ENCODE results near the gene MOBP.
"Not testable (repeated sequence)": the region's sequence is repeated elsewhere in the genome, so short reads cannot be mapped to it uniquely, and the experiment has no call there.

MOBP gene

DNA sequence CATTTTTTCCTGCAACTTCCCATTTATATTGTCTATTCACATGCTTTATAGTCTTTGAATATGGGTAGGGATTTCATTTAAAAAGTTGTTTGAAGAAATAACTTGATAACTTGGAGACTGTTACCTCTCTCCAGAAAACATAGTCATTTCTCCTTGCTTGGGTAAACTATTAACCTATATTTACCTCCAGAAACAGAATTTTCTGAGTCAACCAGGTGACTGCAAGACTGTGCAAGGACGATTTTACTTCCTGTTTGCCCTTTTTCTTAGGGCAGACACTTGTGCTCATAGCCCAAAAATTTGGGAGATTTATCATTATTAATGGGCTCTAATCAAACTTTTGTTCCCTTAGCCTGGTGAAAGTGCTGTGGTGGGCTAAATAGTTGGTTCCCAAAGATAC, 14.3 kb upstream of the MOBP start:
- DNase-seq = no peak

DNA sequence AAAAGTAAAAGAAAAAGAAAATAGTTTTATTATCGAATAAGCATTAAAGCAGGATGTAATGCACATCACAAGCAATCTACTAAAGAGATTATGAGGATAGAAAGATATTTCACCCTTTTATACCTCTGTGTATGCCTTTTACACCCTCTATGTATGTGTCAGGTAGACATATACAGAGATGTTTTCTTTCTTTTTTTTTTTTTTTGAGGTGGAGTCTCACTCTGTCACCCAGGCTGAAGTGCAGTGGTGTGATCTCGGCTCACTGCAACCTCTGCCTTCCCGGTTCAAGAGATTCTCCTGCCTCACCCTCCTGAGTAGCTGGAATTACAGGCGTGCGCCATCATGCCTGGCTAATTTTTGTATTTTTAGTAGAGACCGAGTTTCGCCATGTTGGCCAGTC, 13.6 kb upstream of the MOBP start:
- DNase-seq = not testable (repeated sequence)

DNA sequence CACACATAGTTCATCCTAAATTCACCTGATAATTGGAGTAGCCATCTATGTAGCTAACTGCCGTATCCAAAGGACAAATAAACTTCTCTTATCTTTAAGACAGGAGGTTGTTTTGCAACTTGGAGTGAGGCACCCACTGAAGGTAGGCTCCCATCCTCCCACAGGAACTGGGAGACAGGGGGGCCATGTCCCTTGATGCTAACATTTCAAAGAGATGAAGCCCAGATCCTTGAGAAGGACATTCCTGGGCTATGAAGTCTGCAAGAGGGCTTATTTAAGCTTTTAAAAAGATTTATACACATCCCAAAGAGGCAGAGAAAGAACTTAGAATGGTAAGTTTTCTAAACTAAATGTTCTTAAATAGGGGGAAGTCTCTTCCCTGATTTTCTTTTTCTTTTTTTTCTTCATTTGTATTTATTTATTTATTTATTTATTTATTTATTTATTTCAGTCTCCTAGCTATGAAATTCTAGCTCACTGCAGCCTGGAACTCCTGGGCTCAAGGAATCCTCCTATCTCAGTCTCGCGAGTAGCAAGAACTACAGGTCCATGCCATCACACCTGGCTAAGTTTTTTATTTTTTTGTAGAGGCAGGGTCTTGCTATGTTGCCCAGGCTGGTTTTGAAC, 12.8 kb upstream of the MOBP start:
- DNase-seq = no peak

DNA sequence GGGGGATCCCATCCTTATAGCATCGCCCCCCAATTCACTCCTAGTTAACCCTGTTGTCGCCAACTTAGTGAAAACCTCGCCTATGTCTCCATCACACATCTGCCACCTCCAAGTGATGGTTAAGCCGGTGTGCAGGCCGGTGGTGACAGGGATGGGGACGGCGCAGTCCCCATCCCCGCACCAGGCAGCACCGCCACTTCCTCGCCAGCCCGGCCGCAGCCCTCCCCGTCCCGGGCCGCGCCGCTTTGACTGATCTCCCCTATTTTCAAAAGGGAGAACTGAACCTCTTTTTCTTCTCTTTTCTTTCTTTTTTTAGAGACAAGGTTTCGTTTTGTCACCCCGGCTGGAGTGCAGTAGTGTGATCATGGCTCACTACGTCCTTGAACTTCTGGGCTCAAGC, 11.3 kb upstream of the MOBP start:
- no peak for DNase-seq

DNA sequence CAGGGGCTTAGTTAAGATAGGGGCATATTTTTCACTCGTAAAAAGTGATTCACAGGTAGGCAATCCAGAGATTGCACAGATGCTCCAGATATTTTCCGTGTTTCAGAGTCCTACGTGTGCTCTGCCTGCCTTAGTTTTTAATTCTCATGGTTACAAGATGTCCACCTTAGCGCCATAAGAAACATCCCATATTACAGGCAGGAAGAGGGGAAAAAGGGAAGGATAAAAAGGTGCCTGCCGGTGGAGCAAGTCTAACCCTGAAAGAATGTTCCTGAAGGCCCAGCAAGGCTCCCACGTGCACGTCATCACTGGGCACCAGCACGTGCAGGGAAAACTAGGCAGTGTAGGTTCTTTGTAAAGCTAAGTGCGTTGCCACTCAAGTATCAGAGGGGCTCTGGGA, 10.1 kb upstream of the MOBP start:
- DNase-seq = no peak

DNA sequence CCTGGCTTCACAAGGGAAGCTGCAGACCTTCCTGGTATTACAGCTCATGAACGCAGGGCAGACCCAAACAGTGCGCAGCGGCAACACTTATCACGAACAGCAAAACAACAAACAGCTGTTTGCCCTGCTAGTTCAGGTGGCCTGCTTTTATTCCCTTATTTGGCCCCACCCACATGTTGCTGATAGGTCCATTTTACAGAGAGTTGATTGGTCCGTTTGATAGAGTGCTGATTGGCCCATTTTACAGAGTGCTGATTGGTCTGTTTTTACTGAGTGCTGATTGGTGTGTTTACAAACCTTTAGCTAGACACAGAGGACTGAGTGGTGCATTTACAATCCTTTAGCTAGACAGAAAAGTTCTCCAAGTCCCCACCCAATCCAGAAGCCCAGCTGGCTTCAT, 8.9 kb upstream of the MOBP start:
- not testable (repeated sequence) for DNase-seq

DNA sequence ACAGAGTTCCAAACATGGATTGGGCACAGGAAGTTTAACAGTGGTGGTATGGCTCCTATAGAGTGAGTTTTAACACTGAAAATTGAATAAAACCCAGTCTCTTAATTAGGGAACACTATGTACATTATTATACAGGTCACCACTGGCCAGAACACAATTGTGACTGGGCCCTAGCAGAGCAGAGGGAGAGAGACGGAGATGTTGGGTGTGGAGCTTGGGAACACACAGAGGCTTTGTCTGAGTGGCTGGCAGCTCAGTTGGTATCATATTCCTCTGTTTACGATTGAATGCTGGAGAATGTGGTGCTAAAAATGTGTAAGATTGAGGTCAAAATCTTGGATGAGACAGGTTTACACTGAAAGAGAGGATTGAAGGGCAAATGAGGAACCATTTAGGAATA, 6.8 kb upstream of the MOBP start:
- no peak for DNase-seq

DNA sequence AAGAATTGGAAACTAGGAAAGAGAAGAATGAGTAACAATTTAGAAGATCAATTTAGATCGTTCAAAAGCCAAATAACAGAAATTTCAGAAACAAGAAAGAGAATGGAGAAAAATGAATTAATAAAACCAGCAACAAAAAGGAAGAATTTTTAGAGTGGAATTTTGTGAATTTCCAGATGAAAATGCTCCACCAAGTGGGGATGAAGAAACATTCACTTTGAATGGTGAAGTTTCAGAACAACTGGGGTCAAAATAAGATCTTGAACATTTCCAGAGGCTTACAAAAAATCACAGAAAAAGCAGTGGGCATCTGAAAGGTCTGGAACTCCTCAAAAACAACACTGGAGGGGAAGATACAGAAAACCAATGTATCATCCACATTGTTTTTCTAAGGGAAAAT, 4.2 kb upstream of the MOBP start:
- DNase-seq = no peak

DNA sequence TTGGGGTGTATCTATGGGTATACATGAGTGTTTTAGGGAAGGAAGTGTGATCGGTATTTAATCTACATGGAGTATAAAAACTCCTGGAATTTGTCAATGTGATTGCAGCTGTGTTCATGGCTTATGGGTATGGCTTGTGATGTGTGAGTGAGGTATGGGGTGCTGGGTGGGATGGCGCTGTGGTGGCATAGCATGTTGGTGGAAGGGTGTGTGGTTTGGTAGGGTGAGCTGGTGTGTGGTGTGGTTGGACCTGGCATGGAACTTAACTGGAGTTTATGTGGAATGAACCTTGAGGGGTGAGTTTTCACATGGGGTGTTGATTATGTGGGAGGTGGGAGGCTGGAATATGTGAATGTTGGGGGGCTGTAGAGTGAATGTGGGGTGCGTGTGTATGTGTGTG, 492 bp upstream of the MOBP start:
- no peak for DNase-seq

DNA sequence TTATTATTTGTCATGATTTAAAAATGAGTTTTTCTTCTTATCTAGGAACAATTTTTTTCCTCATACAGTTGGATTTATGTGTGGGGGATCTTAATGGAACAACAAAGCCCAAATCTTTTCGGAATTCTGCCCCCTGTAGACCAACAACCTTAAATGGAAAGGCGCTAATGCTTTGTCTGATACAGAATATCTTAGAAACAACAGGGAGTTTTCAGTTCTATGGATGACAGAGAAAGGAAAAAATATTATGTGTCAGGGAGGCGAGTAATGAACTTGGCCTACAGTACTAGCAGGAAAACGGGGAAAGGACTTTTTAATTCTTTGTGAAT, 592 bp downstream of the MOBP start:
- DNase-seq = no peak

DNA sequence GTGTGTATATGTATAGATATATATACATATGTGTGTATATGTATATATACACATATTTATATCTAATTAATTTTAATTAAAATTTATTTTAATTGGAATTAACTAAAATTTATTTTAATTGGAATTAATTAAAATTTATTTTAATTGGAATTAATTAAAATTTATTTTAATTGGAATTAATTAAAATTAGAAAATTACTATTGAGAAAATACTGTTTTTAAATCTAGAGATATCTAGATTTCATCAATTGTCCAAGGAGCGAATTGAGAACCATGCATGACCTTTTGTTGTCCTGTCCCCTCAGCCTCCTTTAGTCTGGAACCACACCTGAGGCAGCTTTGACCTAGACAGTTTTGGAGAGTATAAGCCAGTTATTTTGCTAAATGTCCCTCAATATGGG, 1.8 kb downstream of the MOBP start:
- no peak for DNase-seq

DNA sequence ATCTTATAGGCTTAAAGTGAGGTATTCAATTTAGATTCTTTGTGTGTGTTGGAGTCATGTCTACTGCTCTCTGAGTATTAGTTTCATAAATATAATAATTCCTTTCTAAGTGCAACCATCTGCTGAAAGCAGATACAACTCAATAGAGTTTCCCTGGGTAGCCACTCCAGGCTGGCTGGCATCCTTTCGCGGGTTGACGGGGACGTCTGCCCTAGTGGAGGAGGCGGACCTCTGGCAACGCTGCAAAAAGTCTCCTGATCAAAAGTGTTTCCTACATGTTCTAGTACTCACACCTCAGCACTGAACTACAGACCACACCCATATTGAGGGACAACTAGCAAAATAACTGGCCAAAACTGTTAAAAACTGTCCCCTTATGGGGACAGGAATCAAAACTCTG, 2.5 kb downstream of the MOBP start:
- DNase-seq = no peak

DNA sequence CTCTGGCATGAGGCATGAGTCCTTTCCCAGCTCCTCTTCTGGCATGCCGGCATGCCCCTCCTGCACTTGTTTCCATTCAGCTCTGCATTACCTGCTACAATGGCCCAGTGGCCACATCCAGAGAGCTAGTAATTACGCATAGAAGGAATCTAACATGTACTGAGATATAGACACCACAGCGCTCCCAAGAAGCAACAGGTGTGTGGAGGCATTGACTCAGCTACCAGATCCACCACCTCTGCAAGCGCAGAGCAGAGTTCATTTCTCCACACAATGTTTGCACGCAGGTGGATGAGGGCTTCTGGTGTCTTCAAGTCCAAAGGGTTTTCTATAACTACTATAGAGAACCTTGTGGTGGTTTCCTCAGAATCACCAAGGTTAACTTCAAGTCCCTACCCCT, 4.2 kb downstream of the MOBP start:
- DNase-seq = no peak

DNA sequence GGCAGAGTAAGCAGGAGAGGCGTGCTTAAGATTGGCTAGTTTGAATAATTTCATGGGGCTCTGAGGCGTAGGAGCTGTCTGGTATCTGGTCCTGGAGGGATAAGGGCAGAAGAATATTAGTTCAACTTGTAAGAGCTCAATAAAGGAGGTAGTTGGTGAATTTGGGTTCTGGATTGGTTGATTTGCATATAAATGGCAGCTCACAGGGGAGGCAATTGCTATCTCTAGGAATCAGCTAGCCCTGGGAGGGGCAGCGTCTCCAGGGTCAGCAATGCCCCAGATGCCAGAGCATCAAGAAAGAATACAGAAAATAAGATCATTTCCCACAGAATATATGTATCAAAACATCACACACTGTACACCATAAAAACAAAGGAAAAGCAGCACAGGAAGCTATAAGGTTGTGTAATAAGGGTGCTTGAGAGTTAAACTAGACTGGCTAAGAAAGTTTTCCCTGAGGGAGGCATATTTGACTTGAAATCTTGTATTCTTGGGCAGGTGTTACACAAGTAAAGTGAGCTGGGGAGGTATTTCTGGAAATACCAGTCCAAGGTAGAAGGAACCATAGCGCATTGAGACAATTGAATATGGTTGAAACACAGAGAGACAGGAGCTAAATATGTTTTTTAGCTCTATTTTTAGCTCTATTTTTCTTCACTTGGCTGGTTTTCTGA, 6.1 kb downstream of the MOBP start:
- no peak for DNase-seq

DNA sequence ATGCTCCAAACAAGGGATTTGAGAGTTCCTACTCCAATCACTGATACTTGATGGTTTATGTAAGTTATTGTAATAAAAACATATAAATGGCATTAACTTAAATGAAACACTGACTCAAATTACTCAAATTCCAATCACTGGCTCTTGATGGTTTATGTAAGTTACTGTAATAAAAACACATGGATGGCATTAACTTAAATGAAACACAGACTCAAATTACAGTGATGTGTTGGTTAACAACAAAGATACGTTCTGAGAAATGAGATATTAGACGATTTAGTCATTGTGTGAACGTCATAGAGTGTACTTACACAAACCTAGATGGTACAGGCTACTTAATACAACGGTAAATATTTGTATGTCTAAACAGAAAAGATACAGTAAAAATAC, 6.6 kb downstream of the MOBP start:
- DNase-seq = no peak

DNA sequence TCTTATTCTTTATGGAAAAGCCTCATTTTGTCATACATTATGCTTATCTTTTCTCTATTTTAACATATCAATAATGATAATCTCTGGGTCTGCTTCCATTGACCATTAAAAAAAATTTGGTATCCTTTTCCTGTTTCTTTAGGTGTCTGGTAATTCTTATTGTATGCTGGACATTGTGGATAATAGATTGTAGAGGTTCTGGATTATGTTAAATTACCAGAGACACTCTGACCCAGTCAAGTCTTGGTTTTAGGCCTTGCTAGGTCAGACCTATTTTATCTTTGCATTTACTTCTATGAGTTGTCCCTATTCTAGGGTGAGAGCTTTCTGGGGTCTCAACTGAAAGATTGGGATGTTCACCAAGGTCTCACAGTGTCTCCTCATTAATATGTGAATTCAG, 9.3 kb downstream of the MOBP start:
- DNase-seq = no peak

DNA sequence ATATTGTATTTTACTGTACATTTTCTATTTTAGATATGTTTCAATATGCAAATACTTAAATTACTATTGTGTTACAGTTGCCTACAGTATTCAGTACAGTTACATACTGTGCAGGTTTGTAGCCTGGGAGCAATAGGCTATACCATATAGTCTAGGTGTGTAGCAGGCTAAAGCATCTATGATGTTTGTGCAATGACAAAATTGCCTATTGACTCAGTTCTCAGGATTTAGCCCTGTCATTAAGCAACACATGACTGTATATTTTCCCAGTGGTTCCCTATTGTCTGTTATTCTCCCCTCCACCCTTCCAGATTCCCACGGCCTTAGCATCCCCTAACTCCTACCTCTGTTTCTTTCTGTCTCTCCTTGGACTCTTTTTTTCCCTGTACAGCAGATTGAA, 10.7 kb downstream of the MOBP start:
- DNase-seq = no peak

DNA sequence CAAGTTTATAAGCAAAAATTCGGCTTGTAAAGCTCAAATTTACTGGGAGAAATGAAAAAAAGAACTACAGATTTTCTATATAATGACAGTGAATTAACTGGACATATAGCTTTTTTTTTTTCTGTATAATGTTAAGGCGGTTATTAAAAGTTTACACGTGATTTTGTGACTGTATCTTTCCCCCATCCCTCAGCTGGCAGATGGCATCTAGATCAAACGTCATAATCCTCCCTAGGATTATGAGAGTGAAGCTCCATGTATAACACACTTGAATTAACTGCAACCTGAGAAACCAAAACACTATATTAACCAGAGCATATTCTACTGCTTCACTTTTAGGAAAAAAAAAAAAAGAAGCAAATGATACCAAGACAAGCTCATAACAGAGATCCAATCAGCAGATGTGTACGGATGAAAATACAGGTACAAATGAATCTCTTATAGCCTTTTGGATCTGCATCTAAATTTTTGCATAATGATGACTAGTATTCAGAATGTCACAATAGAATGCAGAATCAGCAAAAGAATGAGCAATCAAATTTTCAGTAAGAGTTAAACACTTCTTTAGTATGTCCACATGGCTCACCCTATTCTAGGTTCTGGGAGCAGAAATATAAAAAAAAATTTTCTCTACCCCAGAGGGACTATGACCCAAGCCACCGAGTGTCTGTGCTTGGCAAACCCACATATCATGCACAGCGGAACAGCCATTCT, 12.4 kb downstream of the MOBP start:
- DNase-seq = no peak

DNA sequence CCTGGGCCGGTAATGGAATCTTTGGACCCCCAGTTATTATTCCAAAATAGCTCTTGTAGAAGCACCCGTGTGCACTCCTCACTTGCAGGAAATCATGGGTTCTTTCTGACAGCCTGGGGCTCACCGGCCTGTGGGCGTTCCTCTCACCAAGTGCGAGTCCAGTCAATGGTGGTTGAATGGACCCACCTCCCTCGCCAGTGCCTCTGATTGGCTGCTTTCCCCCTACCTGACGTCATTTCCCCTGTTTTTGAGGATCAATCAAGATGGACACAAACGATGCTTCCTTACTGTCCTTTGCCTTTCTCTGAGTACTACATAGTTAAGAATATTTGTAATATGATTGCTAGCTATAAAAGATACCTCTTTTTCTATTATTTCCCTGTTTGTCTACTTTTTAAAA, 18.1 kb downstream of the MOBP start:
- DNase-seq = no peak

DNA sequence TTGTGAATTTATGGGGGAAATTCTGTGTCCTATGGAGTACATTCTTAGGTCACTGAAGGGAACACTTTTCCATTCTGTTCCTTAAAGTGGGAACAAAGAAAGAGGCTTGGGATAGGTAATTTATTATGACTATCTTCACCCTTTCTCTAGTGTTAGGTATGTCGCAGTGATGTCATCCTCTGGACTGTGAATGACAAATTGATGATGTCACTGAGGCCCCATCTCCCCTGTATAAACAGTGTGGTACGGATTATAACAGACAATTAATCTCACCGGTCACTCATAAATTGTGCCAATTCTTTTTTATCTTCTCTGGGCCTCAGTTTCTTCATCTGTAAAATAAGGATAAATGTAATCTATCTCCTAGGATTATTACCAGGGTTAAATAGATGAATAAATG, 23.5 kb downstream of the MOBP start:
- no peak for DNase-seq

DNA sequence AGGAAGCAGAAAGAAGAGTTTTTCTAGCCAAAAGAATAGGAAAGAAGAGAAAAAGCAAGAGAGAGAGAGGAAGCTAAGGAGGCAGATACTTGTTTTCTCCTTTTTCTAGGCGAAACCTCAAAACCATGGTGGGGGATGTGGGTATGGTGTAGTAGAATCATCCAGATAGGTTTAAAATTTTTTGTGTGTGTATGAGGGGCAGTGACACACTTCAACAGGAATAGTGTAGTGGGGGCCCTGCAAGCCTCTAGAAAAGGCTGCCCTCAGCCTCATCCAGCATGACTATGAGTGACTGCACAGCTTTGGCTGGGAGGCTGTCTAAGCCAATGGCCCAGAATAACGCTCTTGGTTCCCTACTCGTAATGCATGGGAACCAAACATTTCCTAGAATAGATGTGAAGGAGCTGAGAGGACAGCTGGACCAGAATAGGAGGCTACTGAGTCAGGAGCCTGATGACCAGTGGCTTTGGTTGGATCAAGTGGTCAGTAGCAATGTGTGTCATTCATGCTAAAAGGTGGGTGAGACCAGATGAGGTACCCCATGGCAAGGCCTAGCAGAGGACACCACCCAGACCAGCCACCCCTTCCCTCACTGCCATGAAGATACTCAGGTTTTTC, 24.4 kb downstream of the MOBP start:
- DNase-seq = no peak

DNA sequence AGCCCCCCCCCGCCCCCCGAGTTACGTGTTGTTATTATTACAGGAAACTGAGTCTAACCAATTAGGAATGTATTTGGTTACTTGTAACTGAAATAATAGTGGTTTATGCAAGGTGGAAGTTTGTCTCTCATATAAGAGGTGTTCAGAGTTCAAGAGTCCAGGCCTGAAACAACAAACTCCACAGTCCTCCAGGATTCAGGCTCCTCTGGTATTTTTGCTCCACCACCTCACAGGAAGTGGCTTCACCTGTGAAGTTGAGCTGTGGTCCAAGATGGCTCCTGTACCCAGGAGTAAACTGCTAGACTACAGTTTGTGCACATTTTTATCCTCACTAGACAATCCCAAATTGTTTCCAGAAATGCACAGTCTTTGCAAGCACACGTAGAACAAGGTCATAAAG, 27.3 kb downstream of the MOBP start:
- DNase-seq = no peak

DNA sequence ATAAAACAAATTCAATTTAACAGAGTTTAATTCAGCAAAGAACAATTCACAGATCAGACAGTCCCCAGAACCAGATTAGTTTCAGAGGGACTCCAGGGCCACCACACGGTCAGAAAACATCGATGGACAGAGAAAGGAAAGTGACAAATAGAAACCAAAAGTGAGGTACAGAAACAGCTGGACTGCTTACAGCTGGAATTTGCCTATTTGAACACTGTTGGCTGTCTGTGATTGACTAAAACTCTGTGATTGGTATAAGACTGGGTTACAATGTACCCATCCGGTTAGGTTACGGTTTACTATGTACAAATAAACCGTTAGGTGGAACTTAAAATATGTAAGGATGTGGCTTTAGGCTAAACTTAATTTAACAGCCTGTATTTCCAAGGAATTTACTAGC, 30.3 kb downstream of the MOBP start:
- no peak for DNase-seq

DNA sequence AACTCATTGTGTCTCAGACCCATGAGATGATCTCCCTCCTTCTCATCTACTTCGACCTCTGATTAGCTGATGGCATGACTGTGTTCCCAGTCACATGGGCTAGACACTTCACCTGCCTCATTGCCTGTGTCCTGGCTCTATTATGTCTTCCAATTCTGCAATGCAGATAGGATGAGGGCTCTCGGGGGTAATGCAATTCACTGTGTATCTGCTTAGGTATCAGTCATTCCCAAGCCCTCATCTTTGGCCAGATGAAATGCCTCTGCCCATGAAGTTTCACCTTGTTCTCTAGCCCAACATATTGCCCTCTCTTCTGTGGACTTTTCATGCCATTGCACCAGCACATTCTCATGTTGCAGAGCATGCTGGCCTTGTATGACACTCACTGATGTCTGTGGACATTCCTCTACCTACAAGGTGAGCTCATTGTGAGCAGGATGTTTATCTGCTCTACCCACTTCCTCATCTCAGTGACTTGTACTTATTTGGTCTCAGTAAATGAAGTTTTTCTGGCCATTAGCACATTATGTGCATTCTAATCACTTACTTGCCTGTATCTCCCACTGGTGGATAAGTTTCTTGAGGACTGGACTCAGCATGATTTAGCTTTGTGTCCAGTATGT, 32.3 kb downstream of the MOBP start:
- DNase-seq = no peak
